Measurements from ENCODE around the gene IFIT1.

DNA sequence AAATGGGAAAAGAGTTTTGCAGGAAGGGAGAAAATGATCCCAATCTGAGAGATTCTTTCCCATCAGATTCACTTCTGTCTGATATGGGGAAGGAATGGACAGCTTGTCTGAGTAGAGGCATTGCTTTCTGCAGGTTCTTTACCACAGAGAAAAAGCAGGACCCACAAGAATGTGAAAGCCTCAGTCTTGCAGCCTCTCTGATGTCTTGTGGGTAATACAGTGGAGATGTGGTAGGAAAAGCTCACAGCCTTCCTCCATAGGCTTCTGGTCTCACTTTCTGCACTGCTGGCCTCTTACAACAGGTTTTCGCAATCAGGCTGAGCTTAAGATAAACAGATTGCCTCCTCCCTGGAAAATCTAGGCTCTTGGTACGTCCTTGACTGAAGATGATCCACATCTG lies 551 bp downstream of the IFIT1 start:
- TF ChIP-seq, protein P1, sequence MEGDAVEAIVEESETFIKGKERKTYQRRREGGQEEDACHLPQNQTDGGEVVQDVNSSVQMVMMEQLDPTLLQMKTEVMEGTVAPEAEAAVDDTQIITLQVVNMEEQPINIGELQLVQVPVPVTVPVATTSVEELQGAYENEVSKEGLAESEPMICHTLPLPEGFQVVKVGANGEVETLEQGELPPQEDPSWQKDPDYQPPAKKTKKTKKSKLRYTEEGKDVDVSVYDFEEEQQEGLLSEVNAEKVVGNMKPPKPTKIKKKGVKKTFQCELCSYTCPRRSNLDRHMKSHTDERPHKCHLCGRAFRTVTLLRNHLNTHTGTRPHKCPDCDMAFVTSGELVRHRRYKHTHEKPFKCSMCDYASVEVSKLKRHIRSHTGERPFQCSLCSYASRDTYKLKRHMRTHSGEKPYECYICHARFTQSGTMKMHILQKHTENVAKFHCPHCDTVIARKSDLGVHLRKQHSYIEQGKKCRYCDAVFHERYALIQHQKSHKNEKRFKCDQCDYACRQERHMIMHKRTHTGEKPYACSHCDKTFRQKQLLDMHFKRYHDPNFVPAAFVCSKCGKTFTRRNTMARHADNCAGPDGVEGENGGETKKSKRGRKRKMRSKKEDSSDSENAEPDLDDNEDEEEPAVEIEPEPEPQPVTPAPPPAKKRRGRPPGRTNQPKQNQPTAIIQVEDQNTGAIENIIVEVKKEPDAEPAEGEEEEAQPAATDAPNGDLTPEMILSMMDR (IDR thresholded peaks at IDR 0.05), result no peak
- no peak for TF ChIP-seq POLR2A (IDR thresholded peaks at IDR 0.05)
